ENCODE data around the gene CFAP92.

Gene CFAP92

GRCh38 chr3:129009266-129009665 lies 15.4 kb upstream of the CFAP92 start:
- DNase-seq (ENCODE audit: low read depth in 2 of 2, low spot score in 1 of 2) = no peak

DNA sequence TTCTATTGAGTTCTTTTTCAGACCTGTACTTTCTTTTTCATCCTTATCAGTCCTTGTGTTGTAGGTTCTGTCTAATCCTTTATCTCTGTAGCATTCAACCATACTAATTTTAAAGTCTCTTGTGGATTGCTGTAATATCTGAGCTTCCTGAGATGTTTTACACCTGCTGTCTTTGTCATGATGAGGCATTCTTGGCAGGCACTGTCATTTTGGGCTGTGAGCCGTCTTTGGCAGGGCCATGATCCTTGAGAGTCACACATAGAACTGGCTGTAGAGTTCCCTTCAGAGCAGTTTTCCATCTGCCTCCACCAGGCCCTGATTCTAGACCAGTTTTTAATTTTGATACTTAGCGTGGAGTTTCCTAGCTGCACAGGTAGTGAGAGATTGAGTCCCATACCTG lies 13.9 kb upstream of the CFAP92 start:
- no peak for DNase-seq (ENCODE audit: low read depth in 2 of 2, low spot score in 1 of 2)

- no peak for DNase-seq (ENCODE audit: low read depth in 2 of 2, low spot score in 1 of 2)
These were observed 13.0 kb upstream of the CFAP92 start for GRCh38 chr3:129006864-129007263.

- no peak for DNase-seq (ENCODE audit: low read depth in 2 of 2, low spot score in 1 of 2)
These were observed 11.8 kb upstream of the CFAP92 start for GRCh38 chr3:129005526-129006303.

DNA sequence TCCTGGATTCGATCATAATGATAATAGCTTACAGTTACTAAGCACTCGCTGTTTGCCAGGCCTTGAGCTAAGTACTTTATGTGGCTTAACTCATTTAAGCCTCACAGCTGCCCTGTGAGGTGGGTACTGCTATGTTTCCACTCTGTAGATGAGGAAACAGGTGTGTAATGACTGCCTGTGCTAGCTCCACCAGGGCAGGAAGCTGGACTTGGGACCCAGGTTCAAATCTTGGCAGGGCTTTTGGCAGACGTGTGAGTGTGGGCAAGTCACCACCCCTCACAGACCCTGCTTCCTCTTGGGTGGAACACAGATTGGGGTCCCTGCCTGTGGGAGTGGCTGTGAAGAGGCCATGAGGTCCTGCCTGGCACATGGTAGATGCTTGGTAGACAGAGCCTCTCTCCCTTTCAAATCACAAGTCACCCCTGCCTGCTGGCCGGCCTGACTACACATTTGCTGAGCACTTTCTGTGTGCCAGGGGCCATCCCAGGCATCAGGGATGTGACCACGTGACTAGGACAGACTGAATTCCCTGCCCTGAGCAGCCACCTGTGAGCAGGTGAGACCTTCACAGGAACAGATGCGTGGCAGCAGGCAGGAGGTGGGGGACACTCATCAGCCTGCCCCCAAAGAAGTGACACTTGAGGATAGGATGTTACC lies 10.9 kb upstream of the CFAP92 start:
- DNase-seq (ENCODE audit: low read depth in 2 of 2, low spot score in 1 of 2) = no peak

DNA sequence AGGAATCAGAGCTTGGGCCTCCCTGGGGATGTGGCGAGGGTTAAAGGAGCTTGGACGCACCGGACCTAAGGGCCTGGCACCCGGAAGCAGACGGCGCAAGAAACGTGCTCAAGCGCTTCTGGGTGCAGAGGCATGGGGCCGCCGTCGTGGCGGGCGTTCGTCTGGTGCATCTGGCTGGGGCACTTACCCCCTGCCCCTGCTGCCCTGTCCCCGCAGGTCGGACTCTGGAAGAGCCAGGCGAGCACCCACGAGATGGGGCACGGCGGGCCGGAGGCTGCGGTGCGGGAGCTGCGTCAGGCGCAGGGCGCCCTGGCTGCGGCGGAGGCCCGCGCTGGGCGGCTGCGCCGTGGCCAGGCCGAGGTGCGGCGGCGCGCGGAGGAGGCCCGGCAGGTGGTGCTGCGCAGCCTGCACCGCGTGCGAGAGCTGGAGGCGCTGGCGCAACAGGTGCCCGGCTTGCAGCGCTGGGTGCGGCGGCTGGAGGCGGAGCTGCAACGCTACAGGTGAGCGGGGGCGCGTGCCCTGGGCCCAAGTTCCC lies 9.8 kb upstream of the CFAP92 start:
- DNase-seq (ENCODE audit: low read depth in 2 of 2, low spot score in 1 of 2) = peak in 1 of 2 donors; percentile 26

DNA sequence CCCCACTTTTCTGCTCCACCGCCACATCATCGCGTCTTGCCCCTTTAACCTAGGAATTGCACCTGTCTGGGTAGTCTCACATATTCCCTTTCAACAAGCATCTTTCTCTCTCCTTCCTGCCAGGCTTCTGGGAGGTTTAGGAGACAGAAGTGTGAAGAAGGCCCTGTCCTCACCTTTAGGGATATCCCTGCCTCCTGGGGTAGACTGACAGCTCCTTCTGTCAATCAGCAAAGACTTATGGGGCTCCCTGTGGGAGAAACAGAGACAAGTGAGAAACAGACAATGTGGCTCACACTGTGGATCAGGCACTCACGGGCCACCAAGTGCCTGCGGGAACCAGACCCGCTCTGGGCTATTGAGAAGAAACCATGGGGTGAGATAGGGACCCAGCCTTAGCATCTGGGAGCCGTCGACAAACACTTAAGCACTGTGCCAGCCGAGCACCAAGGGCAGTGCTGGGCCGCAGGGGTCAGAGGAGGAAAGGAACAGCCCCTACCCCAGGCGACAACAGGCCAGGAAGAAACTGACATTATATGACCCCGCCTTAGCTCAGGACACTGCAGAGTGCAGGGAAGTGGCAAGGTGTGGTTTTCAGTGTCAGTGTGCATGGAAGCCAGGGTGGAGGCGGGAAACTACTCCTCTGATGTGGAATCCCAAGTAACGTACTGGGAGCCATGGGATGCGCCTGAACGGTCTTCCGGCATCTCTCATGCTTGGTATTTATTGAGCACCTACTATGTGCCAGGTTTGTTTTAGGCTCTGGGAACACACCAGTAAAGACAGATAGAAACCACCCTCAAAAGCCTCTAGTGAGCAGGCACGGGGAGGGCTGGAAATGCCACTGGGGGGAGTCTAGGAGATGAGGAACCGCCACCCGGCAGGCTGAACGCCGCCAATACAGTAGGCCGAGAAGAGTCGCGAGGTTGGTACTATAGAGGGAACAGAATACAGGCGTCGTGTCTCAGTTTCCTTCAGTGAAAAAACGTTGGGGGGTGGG lies 9.0 kb upstream of the CFAP92 start:
- no peak for DNase-seq (ENCODE audit: low read depth in 2 of 2, low spot score in 1 of 2)

DNA sequence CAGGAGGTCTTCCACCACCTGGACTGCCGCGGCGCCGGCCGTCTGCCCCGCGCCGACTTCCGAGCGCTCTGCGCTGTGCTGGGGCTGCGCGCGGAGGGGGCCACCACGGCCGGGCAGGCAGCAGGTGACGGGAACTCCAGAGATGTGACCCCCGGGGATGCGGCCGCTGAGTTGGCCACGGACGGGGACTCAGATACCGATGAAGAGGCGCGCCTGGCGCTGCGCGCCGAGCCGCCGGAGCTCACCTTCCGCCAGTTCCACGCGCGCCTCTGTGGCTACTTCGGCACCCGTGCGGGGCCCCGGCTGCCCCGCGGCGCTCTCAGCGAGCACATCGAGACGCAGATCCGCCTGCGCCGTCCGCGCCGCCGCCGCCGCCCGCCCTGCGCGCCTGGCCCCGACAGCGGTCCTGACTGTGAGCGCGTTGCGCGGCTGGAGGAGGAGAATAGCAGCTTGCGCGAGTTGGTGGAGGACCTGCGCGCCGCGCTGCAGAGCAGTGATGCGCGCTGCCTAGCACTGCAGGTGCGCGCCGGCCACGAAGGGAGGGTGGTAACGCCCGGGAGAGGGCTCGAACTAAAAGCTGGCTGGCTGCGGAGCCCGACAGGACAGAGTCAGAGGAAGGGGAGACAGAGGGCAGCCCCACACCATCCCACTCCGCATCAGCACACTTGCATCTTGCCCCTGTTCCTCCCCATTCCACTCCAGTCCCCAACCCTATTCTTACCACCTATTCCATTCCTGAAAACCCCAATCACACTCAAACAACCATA lies 8.1 kb upstream of the CFAP92 start:
- no peak for DNase-seq (ENCODE audit: low read depth in 2 of 2, low spot score in 1 of 2)

DNA sequence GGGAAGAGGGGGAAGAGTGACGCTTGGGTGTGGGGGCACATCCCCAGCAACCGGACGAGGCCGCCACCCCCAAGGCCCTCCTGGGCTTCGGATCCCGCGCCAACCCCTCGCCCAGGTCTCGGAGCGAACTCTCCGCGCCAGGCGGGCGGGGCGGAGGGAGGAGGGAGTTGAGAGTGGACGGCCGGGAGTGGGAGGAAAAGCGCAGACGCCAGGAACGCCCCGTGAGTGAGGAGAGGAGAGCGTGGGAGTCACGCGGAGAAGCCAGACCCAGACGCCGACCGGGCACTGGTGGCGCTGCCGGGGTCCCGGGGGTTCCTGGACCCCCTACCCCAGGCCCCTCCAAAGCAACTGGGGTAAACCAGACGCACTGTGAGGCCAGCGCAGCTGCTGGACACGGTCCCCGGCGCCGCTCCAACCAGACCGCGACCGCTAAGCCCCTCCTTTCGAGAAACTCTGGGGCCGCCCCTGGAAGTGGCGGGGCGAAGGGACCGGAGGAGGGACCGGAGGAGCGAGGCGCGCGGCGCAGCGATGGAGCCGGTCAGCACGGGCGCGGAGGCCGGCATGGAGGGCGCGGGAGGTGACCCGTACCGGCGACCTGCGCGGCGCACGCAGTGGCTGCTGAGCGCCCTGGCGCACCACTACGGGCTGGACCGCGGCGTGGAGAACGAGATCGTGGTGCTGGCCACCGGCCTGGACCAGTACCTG lies 7.4 kb upstream of the CFAP92 start, which contains the start of gene EFCC1:
Gene EFCC1 (plus strand): TSS at position 204 of the 705 bp plus-strand sequence. CDS start 325 bp downstream, at position 529.
- DNase-seq (ENCODE audit: low read depth in 2 of 2, low spot score in 1 of 2) = no peak

- no peak for DNase-seq (ENCODE audit: low read depth in 2 of 2, low spot score in 1 of 2)
These were observed 6.8 kb upstream of the CFAP92 start for GRCh38 chr3:129000742-129001100.

GRCh38 chr3:128999102-128999501 lies 5.2 kb upstream of the CFAP92 start:
- no peak for DNase-seq (ENCODE audit: low read depth in 2 of 2, low spot score in 1 of 2)

- no peak for DNase-seq (ENCODE audit: low read depth in 2 of 2, low spot score in 1 of 2)
These were observed 4.7 kb upstream of the CFAP92 start for GRCh38 chr3:128998561-128998960.

GRCh38 chr3:128997486-128998133 lies 3.7 kb upstream of the CFAP92 start:
- no peak for DNase-seq (ENCODE audit: low read depth in 2 of 2, low spot score in 1 of 2)

DNA sequence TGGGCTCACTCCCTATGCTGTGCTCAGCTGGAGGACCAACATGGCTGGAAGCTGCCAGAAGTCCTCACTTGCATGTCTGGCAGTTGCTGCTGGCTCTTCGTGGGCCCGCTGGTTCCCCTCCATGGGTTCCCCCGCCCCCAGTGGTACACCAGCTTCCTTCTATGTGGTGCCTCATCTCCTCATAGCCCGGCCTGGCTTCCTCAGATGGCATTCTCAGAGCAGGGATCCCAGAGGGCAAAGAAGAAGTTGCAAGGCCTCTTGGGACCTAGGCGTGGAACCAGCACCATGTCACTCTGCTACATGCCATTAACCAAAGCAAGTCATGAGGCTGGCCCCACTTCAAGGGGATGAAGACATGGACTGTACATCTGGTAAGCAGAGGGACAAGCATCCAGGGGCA lies 2.9 kb upstream of the CFAP92 start:
- no peak for DNase-seq (ENCODE audit: low read depth in 2 of 2, low spot score in 1 of 2)

DNA sequence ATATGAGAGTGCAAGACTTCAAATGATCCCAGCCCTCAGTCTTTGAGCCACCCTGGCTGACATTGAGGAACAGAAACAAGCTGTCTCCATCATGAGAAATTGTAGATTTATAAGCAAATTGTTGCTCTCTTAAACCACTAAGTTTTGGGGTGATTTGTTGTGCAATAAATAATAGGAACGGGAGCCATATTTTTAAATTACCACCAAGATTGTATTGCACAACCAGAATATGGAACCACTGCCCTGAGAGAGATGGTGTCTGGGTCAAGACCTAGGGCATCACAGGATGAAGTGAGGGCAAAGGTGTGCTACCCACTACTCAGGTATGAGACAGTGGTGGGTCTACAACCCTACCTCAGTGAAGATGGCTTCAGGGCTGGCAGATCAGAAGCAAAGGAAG lies 2.3 kb upstream of the CFAP92 start:
- DNase-seq (ENCODE audit: low read depth in 2 of 2, low spot score in 1 of 2) = no peak

GRCh38 chr3:128995737-128996136 lies 1.9 kb upstream of the CFAP92 start:
- no peak for DNase-seq (ENCODE audit: low read depth in 2 of 2, low spot score in 1 of 2)

GRCh38 chr3:128994581-128995546 lies 988 bp upstream of the CFAP92 start:
- DNase-seq (ENCODE audit: low read depth in 2 of 2, low spot score in 1 of 2) = no peak

GRCh38 chr3:128994173-128994512 lies 267 bp upstream of the CFAP92 start:
- DNase-seq (ENCODE audit: low read depth in 2 of 2, low spot score in 1 of 2) = no peak
